Upper lobe of left lung (tissue), 6 donors: ENCODE data around the gene ITGA4. TPM values are rescaled to one million over a fixed set of nuclear protein-coding genes. Genes with fewer than 3 reads are reported as not detected.

Experiments used
- ATAC-seq, 2 donors: fragments of 200-7000 bp; cut with Tn5 transposase; one replicate each; pipeline ENCODE4 v1.9.1; 2022; ENCODE audit warnings: mild to moderate bottlenecking in 2 of 2, moderate library complexity in 2 of 2; ENCODE audit not compliant: low FRiP score in 2 of 2
- DNase-seq, 2 donors: peaks; one replicate each; pipeline ENCODE4 v3.0.0-alpha.2; 2019 to 2020
- H3K27ac ChIP-seq, 4 donors: fragments of 200-600 bp; sonication (generic); one replicate each; pipeline ENCODE4 v1.5.1; 2016 to 2019
- H3K27me3 ChIP-seq, 4 donors: fragments of 200-600 bp; sonication (generic); one replicate each; pipeline ENCODE4 v1.5.1; 2017 to 2019
- H3K36me3 ChIP-seq, 4 donors: fragments of 200-600 bp; sonication (generic); one replicate each; pipeline ENCODE4 v1.5.1; 2016 to 2019
- H3K4me1 ChIP-seq, 4 donors: fragments of 200-600 bp; sonication (generic); one replicate each; pipeline ENCODE4 v1.5.1; 2018 to 2019
- H3K4me3 ChIP-seq, 4 donors: fragments of 200-600 bp; sonication (generic); one replicate each; pipeline ENCODE4 v1.5.1; 2017 to 2019; ENCODE audit warnings: mild to moderate bottlenecking in 2 of 4, moderate library complexity in 1 of 4
- H3K9me3 ChIP-seq, 4 donors: fragments of 200-600 bp; sonication (generic); one replicate each; pipeline ENCODE4 v1.5.1; 2018 to 2019
- CTCF ChIP-seq, 6 experiments: fragments of 450-650 bp in 4 of 6; fragments of 200-600 bp in 2 of 6; sonication (generic) in 2 of 6; IDR thresholded peaks; one replicate each; pipeline ENCODE4 v1.5.1; 2016 to 2019; ENCODE audit warnings: antibody characterized with exemption in 6 of 6
- EP300 ChIP-seq, 4 donors: sonication (generic); formaldehyde crosslinking; IDR thresholded peaks; one replicate each; pipeline ENCODE4 v1.5.1; 2017; ENCODE audit warnings: antibody characterized with exemption in 4 of 4, control low read depth in 2 of 4
- POLR2A ChIP-seq, 4 donors: fragments of 450-650 bp; IDR thresholded peaks; one replicate each; pipeline ENCODE4 v1.5.1; 2016 to 2017; ENCODE audit warnings: antibody characterized with exemption in 4 of 4, mild to moderate bottlenecking in 2 of 4
- POLR2AphosphoS5 ChIP-seq, 2 donors: sonication (generic); formaldehyde crosslinking; IDR thresholded peaks; one replicate each; pipeline ENCODE4 v1.5.1; 2017; ENCODE audit warnings: antibody characterized with exemption in 2 of 2
- WGBS, 2 donors: methylation state at CpG; one replicate each; pipeline ENCODE4 v1.1.5; 2017 to 2018; 5-methylcytosine and 5-hydroxymethylcytosine counted together
- total RNA-seq, 6 donors: library from RNA; depleted of rRNA in 4 of 6; stranded (reverse); fragments of >200 nt in 4 of 6; gene quantifications; one replicate each; pipeline versions ENCODE4 v1.1.0 to v1.2.1, GENCODE V29; 2016 to 2021
- donor health status: DM: no; HTN: no; CAD: no; lungs with moderate emphysema.
- donor health status: DM: no; HTN: yes; CAD: no; lungs with severe emphysema.

The ITGA4 gene
- total RNA-seq, 6 donors from 2014 or later: 13.9 to 30.5 (median 23.9) TPM

DNA sequence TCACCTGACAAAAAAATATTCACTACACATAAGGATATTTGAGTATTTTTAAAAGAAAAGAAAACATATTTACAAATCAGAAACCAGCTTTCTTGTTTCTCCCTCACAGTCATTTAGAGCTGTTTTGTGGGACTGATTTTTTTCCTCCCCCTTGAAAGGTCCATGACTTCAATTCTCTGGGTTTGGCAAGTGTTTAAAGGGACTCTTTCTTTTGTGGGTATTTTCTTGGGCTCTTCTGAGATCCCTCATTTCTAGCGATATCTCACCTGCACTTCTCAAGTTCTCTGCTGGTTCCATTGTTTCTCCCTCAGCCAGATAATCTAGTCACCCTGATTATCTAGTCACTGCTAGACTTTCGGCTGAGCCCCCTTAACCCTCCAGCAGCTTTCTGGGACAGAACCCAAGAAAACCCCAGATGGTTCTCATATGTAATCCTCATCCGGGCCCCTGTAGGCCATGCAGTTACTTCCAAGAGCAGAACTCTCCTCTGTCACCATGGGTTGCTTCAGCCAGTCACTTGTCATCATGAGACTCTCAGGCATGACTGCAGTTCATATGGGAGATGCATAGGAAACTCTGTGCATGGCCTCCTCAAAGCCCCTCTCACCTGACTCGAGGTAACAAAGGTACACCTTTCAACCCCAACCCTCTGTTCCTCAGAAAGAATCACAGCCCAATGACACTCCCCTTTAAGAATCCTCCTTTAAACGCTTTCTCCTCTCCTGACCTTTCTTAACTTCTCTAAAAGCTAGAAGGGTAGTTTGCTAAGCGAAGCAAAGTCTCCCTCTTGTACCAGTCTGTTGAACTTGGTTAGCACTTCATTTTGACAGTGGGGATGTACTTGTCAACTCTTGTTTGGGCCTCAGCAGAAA, 36.7 kb upstream of the ITGA4 start:
- WGBS, 2 donors: 76 to 88% methylated on average over 6 of the region's 6 CpGs
- Histone ChIP-seq H3K4me1 (no peaks in the 10 kb centered on the region), H3K36me3 (no peaks in the 10 kb centered on the region), H3K9me3 (no peaks in the 10 kb centered on the region), H3K27ac (no peak overlapping the region), H3K4me3 (no peak overlapping the region), H3K27me3 (no peaks in the 10 kb centered on the region)
- no peak for DNase-seq
- TF ChIP-seq EP300 (IDR thresholded peaks at IDR 0.05) (no peak), POLR2AphosphoS5 (IDR thresholded peaks at IDR 0.05) (no peak), POLR2A (IDR thresholded peaks at IDR 0.05) (no peak), CTCF (IDR thresholded peaks at IDR 0.05) (no peak)
- peak in 1 of 2 donors; percentile 45 for ATAC-seq

DNA sequence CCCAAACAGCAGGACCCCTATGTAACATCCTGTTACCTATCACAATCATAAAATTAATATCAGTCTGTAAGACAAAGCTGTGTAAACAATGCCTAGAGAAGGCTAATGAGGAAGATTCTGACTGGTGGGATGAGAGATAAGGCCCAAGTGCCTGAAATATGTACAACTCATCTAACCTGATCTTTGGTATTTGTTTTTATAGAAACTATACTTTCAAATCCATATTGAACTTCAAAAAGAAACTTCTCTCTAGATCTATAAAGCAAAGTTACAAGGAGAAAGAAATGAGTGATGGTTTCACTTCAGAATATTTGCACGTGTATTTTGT, 36.1 kb upstream of the ITGA4 start:
- 56 to 74% methylated on average over 1 of the region's 1 CpG for WGBS, 2 donors
- no peak for ATAC-seq

DNA sequence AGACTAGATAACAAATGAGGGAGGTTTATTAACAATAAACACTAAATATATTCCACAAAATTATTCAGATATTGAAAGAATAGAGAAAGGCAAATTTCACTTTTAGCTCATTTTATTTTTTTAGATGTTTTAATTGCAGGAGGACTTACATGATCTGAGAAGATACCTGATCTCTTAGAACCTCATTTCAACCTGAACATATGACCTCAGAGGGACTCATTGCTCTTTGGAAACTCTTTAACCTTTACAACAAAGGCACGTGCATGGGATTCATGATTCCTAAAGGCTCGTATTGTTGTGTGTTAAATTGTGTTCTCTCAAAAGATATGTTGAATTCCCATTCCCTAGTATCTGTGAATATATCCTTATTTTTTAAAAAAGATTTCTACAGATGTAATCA, 35.7 kb upstream of the ITGA4 start:
- TF ChIP-seq CTCF (IDR thresholded peaks at IDR 0.05): no peak
- no peak for TF ChIP-seq POLR2AphosphoS5 (IDR thresholded peaks at IDR 0.05)
- no peak for TF ChIP-seq POLR2A (IDR thresholded peaks at IDR 0.05)
- no peak for TF ChIP-seq EP300 (IDR thresholded peaks at IDR 0.05)
- H3K9me3 ChIP-seq: no peaks in the 10 kb centered on the region
- no peak for DNase-seq
- no peak overlapping the region for H3K27ac ChIP-seq
- H3K36me3 ChIP-seq: no peaks in the 10 kb centered on the region
- no peaks in the 10 kb centered on the region for H3K27me3 ChIP-seq
- no peaks in the 10 kb centered on the region for H3K4me1 ChIP-seq
- WGBS, 2 donors: 85 to 90% methylated on average over 2 of the region's 2 CpGs
- no peak overlapping the region for H3K4me3 ChIP-seq
- ATAC-seq: no peak

More for the DNA sequence above, 36.1 kb upstream of the ITGA4 start:
- H3K4me1 ChIP-seq: no peaks in the 10 kb centered on the region
- no peak overlapping the region for H3K27ac ChIP-seq
- H3K27me3 ChIP-seq: no peaks in the 10 kb centered on the region
- H3K4me3 ChIP-seq: no peak overlapping the region
- TF ChIP-seq POLR2AphosphoS5 (IDR thresholded peaks at IDR 0.05): no peak
- TF ChIP-seq POLR2A (IDR thresholded peaks at IDR 0.05): no peak
- TF ChIP-seq EP300 (IDR thresholded peaks at IDR 0.05): no peak
- no peak for TF ChIP-seq CTCF (IDR thresholded peaks at IDR 0.05)
- H3K9me3 ChIP-seq: no peaks in the 10 kb centered on the region
- DNase-seq: no peak
- H3K36me3 ChIP-seq: no peaks in the 10 kb centered on the region

DNA sequence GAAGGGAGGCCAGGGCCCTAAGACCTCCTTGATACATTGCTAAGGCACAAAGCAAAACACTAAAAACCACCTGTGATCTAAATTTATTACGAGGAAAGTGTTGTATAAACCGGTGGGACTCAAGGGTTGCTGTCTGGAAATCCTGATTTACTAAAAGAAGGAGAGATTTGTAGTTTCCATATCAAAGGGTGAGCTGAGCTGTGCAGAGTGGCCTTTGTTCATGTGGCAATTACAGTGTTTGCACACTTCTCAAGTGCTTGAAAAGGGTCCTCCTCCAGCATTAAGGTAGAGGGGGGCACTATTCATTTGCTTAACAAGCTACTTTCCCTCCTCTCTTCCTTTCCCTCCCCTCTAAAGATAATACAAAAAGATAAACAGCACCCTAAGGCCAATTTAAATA, 30.5 kb upstream of the ITGA4 start:
- Histone ChIP-seq H3K27ac (no peak overlapping the region), H3K9me3 (no peaks in the 10 kb centered on the region), H3K36me3 (no peaks in the 10 kb centered on the region), H3K27me3 (no peaks in the 10 kb centered on the region), H3K4me1 (no peaks in the 10 kb centered on the region), H3K4me3 (no peak overlapping the region)
- TF ChIP-seq POLR2A (IDR thresholded peaks at IDR 0.05) (no peak), CTCF (IDR thresholded peaks at IDR 0.05) (no peak), EP300 (IDR thresholded peaks at IDR 0.05) (no peak)
- DNase-seq (no peak), ATAC-seq (no peak)
- 71 to 75% methylated on average over 2 of the region's 2 CpGs for WGBS, 2 donors
